HG03196 (cell line): Measurements from ENCODE around the gene EDAR.

Experiments used
- ATAC-seq: cut with Tn5 transposase; IDR thresholded peaks from one replicate; pipeline ENCODE4 v1.9.1; 2021; ENCODE audit not compliant: unreplicated experiment

EDAR gene

GRCh38 chr2:108969856-108970255, 19.2 kb downstream of the EDAR start:
- ATAC-seq, result no peak

GRCh38 chr2:108968619-108969018, 20.4 kb downstream of the EDAR start:
- ATAC-seq, result no peak

GRCh38 chr2:108967757-108968156, 21.3 kb downstream of the EDAR start:
- ATAC-seq, result no peak

- ATAC-seq, result no peak
Observed at GRCh38 chr2:108965540-108966289, 23.3 kb downstream of the EDAR start.

- ATAC-seq, result no peak
Observed at GRCh38 chr2:108963057-108963456, 26.0 kb downstream of the EDAR start.

GRCh38 chr2:108961796-108962195, 27.2 kb downstream of the EDAR start:
- ATAC-seq, result no peak

GRCh38 chr2:108960006-108960405, 29.0 kb downstream of the EDAR start:
- ATAC-seq, result no peak

- no peak for ATAC-seq
Observed at GRCh38 chr2:108959401-108959800, 29.6 kb downstream of the EDAR start.

- no peak for ATAC-seq
Observed at GRCh38 chr2:108958632-108959341, 30.2 kb downstream of the EDAR start.

GRCh38 chr2:108958002-108958401, 31.0 kb downstream of the EDAR start:
- ATAC-seq, result no peak

GRCh38 chr2:108956375-108956774, 32.6 kb downstream of the EDAR start:
- ATAC-seq, result no peak

- ATAC-seq, result no peak
Observed at GRCh38 chr2:108950369-108951135, 38.5 kb downstream of the EDAR start.

- ATAC-seq, result no peak
Observed at GRCh38 chr2:108949316-108950239, 39.4 kb downstream of the EDAR start.

GRCh38 chr2:108947271-108947907, 41.6 kb downstream of the EDAR start:
- ATAC-seq, result no peak

- no peak for ATAC-seq
Observed at GRCh38 chr2:108946442-108946841, 42.6 kb downstream of the EDAR start.

- no peak for ATAC-seq
Observed at GRCh38 chr2:108945969-108946368, 43.1 kb downstream of the EDAR start.

- no peak for ATAC-seq
Observed at GRCh38 chr2:108944601-108945331, 44.3 kb downstream of the EDAR start.

- no peak for ATAC-seq
Observed at GRCh38 chr2:108943751-108944150, 45.3 kb downstream of the EDAR start.

- ATAC-seq, result no peak
Observed at GRCh38 chr2:108942888-108943287, 46.1 kb downstream of the EDAR start.
